ENCODE results near the gene TGDS. TPM values are rescaled to one million over a fixed set of nuclear protein-coding genes. Genes with fewer than 3 reads are reported as not detected.

Gene TGDS
- total RNA-seq, 1 donor from 2014 or later, result 15.5 TPM

DNA sequence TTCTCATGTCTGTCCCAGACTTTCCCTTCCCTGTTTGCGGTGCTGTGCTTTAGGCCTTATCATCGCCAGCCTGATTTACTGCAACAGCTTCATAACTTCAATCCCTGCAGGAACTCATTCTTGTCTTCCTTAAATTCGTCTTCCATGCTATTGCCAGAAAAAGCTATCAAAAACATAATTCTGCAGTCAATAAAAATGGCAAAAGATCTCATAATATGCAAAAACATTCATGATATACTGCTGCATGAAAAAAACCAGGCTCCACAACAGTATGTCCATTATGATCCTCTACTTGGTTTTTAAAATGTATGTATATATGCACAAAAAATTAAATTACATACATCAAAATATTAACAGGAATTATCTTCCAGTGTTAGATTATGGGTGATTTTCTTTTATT, 28.4 kb downstream of the TGDS start:
- no peak for DNase-seq (ENCODE audit: low read depth)
- Histone ChIP-seq H3K27me3 (ENCODE audit: control insufficient read depth, insufficient read depth, low read length) (no peaks in the 10 kb centered on the region), H3K4me3 (ENCODE audit: low read depth, low read length) (no peak overlapping the region), H3K36me3 (ENCODE audit: control insufficient read depth, insufficient read depth, low read length) (peaks cover 4% of the 10 kb centered on the region)
- TF ChIP-seq, protein P1, sequence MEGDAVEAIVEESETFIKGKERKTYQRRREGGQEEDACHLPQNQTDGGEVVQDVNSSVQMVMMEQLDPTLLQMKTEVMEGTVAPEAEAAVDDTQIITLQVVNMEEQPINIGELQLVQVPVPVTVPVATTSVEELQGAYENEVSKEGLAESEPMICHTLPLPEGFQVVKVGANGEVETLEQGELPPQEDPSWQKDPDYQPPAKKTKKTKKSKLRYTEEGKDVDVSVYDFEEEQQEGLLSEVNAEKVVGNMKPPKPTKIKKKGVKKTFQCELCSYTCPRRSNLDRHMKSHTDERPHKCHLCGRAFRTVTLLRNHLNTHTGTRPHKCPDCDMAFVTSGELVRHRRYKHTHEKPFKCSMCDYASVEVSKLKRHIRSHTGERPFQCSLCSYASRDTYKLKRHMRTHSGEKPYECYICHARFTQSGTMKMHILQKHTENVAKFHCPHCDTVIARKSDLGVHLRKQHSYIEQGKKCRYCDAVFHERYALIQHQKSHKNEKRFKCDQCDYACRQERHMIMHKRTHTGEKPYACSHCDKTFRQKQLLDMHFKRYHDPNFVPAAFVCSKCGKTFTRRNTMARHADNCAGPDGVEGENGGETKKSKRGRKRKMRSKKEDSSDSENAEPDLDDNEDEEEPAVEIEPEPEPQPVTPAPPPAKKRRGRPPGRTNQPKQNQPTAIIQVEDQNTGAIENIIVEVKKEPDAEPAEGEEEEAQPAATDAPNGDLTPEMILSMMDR (IDR thresholded peaks at IDR 0.05; ENCODE audit: insufficient read depth, low read length, severe bottlenecking), result no peak
- no peak for FAIRE-seq

DNA sequence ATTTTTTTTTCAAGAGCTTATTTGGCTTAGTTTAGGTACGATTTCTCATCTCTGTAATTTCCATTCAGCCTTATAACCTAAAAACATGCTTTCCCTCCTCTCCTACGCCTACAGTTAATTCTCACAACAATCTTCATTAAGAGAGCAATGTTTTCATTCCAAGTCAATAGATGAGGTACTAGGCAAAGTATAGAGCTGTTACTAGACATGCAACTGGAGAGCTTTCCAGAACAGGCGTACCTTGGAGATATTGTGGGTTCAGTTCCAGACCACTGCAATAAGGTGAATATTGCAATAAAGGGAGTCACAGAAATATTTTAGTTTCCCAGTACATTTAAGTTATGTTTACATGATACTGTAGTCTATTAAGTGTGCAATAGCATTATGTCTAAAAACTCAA, 34.8 kb downstream of the TGDS start:
- DNase-seq (ENCODE audit: low read depth), result no peak
- Histone ChIP-seq H3K36me3 (ENCODE audit: control insufficient read depth, insufficient read depth, low read length) (peaks cover 2% of the 10 kb centered on the region), H3K27me3 (ENCODE audit: control insufficient read depth, insufficient read depth, low read length) (no peaks in the 10 kb centered on the region), H3K4me3 (ENCODE audit: low read depth, low read length) (no peak overlapping the region)
- TF ChIP-seq, protein P1 (IDR thresholded peaks at IDR 0.05; ENCODE audit: insufficient read depth, low read length, severe bottlenecking), result no peak
- no peak for FAIRE-seq

DNA sequence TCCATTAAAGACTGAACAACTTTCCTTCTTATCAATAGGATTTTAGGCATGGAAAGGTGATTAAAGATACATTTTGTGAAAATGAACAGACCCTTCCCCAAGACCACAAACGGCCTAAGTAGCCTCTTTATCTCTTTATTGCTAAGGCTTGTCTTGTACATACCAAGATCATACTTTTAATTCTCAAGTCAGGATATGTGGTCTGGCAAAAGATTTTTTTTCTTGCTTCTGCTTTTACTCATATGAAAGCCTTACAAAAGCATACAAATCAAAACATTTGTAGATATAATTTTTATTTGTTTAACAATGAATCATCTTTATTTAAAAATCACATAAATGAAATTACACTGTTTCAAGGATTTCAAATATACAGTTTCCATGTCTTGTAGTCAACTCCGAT, 35.8 kb downstream of the TGDS start:
- DNase-seq (ENCODE audit: low read depth) (no peak), FAIRE-seq (no peak)
- H3K27me3 ChIP-seq (ENCODE audit: control insufficient read depth, insufficient read depth, low read length), result no peaks in the 10 kb centered on the region
- H3K4me3 ChIP-seq (ENCODE audit: low read depth, low read length), result no peak overlapping the region
- H3K36me3 ChIP-seq (ENCODE audit: control insufficient read depth, insufficient read depth, low read length), result peaks cover 2% of the 10 kb centered on the region
- TF ChIP-seq, protein P1 (IDR thresholded peaks at IDR 0.05; ENCODE audit: insufficient read depth, low read length, severe bottlenecking), result no peak

DNA sequence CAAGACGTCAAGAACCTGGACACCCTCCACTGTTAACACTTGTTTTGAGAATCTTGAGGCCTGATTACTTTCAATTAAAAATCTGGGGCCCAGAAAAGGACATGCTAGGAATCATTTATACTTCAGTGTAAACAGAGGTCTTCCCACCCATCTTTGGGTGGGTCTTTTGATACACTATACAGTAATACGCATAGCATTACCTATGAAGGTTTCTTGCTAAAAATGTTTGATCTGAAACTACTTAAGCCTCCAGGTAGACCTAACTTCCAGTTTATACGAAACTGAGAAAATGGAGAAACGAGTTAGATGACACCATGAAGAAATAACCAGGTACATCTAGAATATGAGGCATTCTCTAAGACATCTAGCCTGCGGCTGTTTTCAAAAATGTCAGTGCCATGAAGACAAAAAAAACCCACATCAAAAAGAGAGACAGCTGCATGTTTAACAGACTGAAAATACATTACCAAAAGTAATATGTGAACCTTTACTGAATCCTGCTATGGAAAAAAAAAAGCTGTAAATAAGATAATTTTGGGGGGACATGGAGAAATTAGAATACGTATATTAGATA, 36.6 kb downstream of the TGDS start:
- FAIRE-seq (no peak), DNase-seq (ENCODE audit: low read depth) (no peak)
- TF ChIP-seq, protein P1 (IDR thresholded peaks at IDR 0.05; ENCODE audit: insufficient read depth, low read length, severe bottlenecking), result no peak
- H3K4me3 ChIP-seq (ENCODE audit: low read depth, low read length), result no peak overlapping the region
- no peaks in the 10 kb centered on the region for H3K27me3 ChIP-seq (ENCODE audit: control insufficient read depth, insufficient read depth, low read length)
- peaks cover 2% of the 10 kb centered on the region for H3K36me3 ChIP-seq (ENCODE audit: control insufficient read depth, insufficient read depth, low read length)

DNA sequence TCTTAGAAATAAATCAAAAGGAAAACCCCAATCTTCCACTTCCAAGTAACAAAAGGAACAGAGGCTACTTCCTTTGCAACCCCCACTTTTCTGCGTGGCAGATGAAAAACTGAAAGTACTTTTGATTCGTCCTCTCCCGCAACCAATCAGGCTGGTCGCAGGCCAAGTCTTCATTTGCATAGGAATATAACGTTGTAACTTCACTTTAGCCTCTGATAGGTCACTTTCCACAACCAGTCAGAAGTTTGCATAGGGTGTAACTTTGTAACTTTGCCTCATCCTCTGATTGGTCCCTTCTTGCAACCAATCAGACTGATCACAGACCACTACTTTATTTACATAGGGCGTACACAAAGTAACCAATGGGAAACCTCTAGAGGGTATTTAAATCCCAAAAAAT, 37.2 kb downstream of the TGDS start:
- peaks cover 2% of the 10 kb centered on the region for H3K36me3 ChIP-seq (ENCODE audit: control insufficient read depth, insufficient read depth, low read length)
- no peaks in the 10 kb centered on the region for H3K27me3 ChIP-seq (ENCODE audit: control insufficient read depth, insufficient read depth, low read length)
- FAIRE-seq (no peak), DNase-seq (ENCODE audit: low read depth) (no peak)
- H3K4me3 ChIP-seq (ENCODE audit: low read depth, low read length), result no peak overlapping the region
- TF ChIP-seq, protein P1 (IDR thresholded peaks at IDR 0.05; ENCODE audit: insufficient read depth, low read length, severe bottlenecking), result no peak

DNA sequence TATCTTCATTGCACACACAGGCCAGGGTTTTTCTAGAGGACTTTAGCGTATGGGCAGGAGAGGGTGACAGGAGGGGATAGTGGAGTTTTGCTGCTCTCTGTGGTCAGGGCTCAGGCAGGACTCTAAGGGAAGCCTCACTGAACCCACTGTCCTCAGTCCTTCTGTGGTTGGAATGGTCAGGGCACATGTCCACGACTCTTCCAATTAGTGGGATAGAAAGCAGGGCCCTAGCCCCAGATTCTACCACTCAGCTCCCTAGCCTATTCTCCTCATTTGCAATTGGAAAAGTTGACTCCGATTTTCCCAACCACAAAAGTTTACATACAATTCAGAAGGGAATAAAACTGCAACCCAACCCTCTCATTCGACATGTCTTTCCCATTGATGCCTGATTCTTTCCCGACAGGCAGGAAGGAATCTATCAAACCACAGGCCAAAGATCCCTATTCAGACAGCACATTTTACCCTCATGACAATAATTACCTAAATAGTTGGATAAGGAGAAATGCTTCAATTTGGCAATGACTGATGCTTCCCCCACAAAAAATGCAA, 38.2 kb downstream of the TGDS start:
- no peak for DNase-seq (ENCODE audit: low read depth)
- Histone ChIP-seq H3K36me3 (ENCODE audit: control insufficient read depth, insufficient read depth, low read length) (peaks cover under 1% of the 10 kb centered on the region), H3K4me3 (ENCODE audit: low read depth, low read length) (no peak overlapping the region), H3K27me3 (ENCODE audit: control insufficient read depth, insufficient read depth, low read length) (no peaks in the 10 kb centered on the region)
- FAIRE-seq, result no peak
- TF ChIP-seq, protein P1 (IDR thresholded peaks at IDR 0.05; ENCODE audit: insufficient read depth, low read length, severe bottlenecking), result no peak
